HG03045 (cell line): ENCODE results near the gene AAMDC.
"Not testable (repeated sequence)": the region's sequence is repeated elsewhere in the genome, so short reads cannot be mapped to it uniquely, and the experiment has no call there.

Source experiments
- ATAC-seq: cut with Tn5 transposase; IDR thresholded peaks from one replicate; pipeline ENCODE4 v1.9.1; 2021; ENCODE audit warnings: mild to moderate bottlenecking, moderate library complexity; ENCODE audit not compliant: unreplicated experiment

The AAMDC gene

DNA sequence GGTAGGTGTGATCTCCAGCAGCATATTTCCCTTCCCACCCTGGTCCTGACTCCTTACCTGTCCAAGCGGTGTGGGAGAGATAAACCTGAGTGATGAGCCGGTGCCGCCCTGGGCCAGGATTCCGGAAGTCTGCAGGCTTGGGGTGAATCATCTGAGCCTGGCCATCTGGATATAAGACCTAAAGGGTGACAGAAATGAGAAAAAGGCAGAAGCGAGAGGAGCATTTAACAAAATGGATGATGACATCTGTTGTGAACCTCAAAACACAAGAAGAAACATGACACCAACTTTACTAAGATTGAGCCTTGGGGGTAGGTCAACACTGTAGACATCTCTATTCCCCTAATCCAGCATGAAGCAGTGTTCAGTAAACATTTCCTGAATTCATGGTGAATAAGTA lies 62.8 kb downstream of the AAMDC start:
- ATAC-seq, result no peak

DNA sequence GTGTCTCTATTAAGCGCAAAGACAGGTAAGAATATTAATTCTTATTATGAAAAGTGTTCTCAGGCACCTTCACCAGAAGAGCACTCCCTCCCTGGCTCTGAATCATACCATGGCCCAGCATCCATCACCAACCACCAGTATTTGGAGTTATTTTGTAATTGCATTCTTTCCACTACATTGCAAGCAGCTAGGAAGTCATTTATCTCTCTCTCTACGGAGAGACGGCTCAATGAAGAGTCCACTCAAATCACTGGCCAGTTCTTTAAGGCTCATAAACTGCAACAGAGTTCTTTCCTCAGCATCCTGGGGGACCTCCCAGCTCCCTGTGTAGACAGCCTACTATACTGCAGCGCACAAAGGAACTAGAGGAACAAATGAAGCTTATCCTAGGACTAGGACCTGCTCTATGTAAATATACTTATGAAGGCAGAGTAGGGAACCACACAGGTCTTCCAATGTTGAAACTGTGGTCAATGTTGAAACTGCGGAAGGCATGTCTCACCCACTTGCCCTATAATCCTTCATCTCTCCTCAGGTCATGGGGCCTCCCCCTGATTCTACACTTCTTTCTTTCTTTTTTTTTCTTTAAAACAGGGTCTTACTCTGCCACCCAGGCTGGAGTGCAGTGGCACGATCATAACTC lies 63.4 kb downstream of the AAMDC start:
- ATAC-seq, result no peak

DNA sequence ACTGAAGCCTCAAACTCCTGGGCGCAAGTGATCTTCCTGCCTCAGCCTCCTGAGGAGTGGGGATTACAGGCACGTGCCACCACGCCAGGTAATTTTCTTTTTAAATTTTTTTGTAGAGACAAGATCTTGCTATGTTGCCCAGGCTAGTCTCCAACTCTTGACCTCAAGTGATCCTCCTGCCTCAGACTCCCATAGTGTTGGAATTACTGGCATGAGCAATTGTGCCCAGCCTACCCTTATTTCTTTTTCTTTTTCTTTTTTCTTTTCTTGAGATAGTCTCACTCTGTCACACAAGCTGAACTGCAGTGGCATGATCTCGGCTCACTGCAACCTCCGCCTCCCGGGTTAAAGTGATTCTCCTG lies 63.9 kb downstream of the AAMDC start:
- no peak for ATAC-seq

DNA sequence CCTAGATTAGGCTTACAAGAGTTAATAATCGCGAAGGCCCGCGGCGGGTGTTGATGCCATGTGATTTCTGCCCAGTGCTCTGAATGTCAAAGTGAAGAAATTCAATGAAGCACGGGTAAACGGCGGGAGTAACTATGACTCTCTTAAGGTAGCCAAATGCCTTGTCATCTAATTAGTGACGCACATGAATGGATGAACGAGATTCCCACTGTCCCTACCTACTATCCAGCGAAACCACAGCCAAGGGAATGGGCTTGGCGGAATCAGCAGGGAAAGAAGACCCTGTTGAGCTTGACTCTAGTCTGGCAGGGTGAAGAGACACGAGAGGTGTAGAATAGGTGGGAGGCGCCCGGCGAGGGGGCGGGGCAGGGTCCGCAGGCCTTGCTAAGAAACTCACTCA lies 65.5 kb downstream of the AAMDC start:
- ATAC-seq, result no peak

DNA sequence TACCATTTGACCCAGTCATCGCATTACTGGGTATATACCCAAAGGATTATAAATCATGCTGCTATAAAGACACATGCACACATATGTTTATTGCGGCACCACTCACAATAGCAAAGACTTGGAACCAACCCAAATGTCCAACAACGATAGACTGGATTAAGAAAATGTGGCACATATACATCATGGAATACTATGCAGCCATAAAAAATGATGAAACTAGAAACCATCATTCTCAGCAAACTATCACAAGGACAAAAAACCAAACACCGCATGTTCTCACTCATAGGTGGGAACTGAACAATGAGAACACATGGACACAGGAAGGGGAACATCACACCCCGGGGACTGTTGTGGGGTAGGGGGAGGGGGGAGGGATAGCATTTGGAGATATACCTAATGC lies 68.1 kb downstream of the AAMDC start:
- ATAC-seq, result not testable (repeated sequence)

DNA sequence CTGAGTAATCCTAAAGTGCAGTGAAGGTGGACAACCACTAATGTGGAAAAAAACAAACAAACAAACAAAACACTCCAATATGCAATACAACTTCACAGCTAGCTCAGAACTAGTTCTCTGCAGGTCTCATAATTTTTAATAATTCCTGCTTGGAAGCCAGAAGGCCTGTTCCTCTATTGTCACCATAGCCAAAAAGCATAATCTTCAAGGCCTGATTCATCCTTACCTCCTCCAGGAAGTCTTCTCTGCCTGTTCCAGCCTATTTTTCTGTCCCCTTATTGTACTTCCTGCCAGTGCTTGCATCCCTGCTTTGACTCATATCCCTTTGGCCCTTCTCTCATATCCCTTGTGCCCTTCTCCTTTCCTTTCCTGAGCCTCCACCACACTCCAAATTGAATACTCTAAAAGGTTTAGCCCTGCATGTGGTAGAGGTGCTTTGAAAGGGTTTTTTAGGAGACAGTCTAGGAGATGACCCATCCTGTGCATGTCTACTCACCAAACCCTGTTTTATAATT lies 69.2 kb downstream of the AAMDC start:
- not testable (repeated sequence) for ATAC-seq

DNA sequence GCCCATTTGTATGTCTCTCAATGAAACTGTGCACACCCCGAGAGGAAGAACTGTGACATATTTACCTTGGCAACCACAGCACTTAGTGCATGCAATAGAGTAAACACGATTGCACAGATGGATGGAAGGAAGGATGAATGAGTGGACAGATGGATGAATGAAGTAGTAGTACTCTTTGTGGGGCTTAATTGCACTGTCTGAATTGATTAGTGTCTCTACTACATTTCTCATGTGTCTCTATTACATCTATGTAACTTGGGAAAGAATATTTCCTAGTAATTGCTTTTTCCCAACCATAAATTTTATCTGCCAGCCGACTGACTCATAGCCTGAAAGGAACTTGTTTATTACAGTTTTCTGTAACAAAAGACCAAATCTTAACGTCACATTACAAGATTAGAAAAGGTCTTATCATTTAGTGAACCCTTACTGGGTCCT lies 69.7 kb downstream of the AAMDC start:
- not testable (repeated sequence) for ATAC-seq

DNA sequence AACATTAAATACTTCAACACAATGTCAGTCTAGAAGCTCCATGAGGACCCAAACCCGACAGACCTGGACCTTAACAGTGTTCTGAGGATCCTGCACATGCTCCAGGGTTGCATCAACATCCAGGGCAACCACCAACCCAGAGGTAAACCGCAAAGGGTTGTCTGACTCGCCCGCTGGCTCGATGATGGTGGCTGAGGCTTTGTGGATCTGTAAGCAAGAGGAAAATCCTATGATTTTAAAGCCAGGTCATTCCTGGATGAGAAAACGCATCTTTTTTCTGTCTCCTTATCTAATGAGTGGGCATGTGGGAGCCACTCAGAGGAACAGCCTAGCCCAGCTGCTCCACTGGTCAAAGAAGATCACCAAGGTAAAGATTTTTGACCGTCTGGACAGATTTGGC lies 70.3 kb downstream of the AAMDC start:
- not testable (repeated sequence) for ATAC-seq

DNA sequence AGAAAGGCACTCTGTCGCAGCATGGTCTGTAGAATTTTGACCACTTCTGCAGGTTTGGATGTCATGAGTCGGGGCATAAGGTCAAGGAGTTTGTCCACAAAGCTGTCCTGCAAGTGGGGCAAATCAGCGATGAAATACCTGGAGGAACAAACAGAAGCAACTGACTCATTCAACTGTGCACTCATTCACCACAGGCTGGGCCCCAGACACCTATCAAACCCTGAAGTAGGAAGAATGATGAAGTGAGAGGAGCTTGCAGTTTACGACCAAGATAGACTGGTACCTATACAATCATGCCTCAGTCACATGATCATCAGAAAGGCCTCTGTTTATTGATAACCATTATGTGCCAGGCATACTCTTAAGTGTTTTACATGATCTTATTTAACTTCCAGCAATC lies 70.8 kb downstream of the AAMDC start:
- not testable (repeated sequence) for ATAC-seq

DNA sequence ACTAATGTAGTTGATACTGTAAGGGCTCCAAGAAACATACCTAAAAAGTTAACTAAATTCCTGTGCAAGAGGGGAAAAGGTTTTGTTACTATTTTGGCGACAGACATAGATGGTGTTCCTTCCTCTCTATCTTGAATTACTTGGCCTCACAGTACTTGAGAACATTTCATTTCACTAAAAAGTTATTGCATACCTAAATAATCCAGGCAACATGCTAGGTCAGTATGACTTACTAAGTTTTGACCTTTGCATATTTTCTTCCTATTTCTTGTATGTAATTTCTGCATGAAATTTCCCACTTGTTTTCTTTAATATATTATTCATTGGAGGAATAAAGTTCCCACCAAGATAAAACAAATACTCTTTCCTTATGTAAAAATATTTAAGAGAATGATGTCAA lies 74.0 kb downstream of the AAMDC start:
- ATAC-seq, result not testable (repeated sequence)

DNA sequence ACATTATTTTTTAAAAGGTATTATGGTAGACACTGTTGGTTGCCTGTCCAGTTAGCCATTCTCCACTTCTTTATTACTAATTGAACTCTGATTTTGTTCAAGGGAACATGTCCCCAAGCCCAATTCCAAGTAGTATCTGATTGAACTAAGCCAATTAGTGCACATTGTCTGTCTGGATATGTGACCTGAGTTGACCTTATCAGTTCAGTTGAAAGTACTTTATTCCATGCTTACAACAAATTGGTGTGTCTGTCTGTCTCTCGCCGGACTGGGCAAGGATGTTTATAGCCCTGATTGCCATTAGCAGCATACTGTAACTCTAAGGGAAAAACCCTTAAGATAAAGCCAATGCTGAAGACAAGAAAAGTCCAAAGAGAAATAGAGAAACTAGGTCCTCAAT lies 87.9 kb downstream of the AAMDC start:
- ATAC-seq, result no peak

DNA sequence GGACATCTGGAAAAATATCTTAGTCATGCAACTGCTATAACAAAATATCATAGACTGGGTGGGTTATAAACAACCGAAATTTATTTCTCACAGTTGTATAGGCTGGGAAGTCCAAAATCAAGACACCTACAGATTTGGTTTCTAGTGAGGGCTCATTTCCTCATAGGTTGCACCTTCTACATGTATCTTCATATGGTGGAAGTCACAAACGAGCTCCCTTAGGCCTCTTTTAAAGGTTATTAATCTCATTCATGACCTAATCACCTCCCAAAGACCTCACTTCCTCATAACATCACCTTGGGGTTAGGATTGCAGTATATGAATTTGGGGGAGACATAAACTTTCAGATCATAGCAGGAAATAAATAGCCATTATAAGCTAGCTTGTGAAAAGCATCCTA lies 88.3 kb downstream of the AAMDC start:
- ATAC-seq, result no peak

DNA sequence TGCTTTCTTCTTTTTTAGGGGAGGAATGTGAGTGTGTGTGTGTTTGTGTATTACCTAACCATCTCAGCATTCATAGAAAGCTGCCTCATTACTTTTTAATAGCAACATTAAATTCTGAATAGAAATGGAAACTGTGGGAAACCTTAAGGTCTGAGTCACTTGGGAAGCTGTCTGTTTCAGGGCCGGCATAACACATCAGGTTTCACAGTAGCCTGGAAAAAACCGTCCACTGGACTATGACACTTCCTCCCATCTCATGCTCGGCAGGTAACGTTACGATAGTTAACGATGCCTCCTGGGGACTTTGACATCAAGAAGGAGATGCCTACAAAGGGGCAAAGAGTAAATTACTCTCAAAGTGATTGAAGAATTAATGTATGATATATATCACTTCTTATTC lies 89.9 kb downstream of the AAMDC start:
- ATAC-seq, result not testable (repeated sequence)

DNA sequence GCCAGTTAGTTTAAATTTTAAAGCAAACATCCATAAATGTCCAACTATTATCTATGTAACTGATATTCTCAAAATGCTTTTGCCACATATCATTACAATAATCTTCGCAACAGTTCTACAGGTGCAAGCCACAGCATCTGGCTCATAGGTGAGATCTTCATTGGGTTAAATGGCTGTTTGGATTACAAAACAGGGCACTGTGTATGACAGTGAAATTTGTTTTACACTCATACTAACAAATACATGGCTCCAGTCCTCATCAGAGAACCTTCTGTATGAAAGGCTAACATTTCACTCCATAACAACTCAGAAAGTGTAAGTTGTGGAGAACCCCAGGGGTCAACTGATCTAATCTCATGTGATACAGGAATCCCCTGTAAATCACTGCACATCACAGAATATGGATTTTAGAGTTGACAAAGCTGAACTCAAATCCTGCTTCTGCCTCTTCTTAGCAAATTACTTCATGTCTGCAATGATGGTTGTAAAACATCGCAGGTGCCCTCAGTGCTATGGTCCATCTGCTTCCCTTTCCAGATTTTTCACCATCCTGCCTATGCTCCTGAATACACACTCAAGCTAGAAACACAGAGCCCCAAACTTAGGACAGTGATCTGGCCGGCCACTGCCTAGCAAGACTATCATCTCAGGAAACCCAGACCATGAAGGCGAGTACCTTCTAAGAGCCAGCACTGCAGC lies 92.8 kb downstream of the AAMDC start:
- ATAC-seq, result not testable (repeated sequence)

DNA sequence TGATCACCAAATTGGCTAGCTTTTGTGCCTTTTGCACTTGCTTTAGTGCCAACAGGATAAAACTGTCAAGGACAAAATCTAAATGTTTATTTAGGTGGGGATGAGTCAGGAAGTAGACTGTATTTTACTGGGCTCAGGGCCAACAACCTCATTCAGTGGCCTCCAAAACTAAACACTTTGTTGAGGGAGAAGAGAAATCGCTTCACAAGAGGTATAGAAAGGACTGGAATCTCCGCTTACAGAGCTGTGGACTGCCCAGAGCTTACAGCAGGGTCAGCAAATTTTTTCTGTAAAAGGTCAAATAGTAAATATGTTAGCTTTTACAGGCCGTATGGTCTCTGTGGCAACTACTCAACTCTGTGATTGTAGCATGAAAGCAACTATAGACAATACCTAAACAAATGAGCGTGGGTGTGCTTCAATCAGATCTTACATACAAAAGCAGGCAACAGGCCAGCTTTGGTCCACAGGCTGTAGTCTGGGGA lies 93.4 kb downstream of the AAMDC start:
- not testable (repeated sequence) for ATAC-seq

DNA sequence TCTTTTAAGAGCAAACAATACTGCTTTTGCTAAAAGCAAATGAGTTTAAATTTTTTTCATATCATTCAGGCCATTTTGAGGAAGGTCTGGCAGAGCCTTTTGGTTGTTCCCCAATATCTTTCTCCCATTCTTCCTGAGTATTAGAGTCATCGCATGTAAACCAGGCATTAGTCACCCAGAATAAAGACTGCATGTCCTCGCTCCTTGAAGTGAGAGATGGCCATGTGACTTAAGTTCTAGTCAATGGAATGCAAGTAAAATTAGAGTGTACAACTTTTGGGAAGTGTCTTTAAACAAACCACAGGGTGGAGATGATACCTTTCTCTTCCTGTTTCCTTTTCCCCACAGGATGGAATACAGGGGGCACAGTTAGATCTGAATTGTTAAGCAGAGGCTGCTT lies 96.8 kb downstream of the AAMDC start:
- not testable (repeated sequence) for ATAC-seq
